PC-3 (cell line): ENCODE results near the gene OXT. TPM values are rescaled to one million over a fixed set of nuclear protein-coding genes. Genes with fewer than 3 reads are reported as not detected.

Experiments used
- ATAC-seq: fragments of 200-7000 bp; cut with Tn5 transposase; 2 replicates; pipeline ENCODE4 v1.9.1; 2020; ENCODE audit warnings: mild to moderate bottlenecking, moderate library complexity
- BruUV-seq: library from RNA; stranded (reverse); fragments of 400-500 nt; replicated peaks from 2 replicates; lab custom pipeline; 2021; lab: Mats Ljungman, UMichigan
- CTCF ChIA-PET: fragments of 300-600 bp; sonication (Branson Sonifier 250); formaldehyde crosslinking; loops from one replicate; lab custom pipeline; 2022; ENCODE audit warnings: antibody characterized with exemption; lab: Charles Lee
- POLR2A ChIA-PET: fragments of 300-600 bp; sonication (Branson Sonifier 250); formaldehyde crosslinking; loops from one replicate; lab custom pipeline; 2022; ENCODE audit warnings: antibody characterized with exemption; ENCODE audit not compliant: unreplicated experiment; lab: Charles Lee
- DNase-seq: peaks from one replicate; pipeline ENCODE4 v3.0.0-alpha.2; 2015
- H2AFZ ChIP-seq: fragments of 300-600 bp; sonication (generic); 2 replicates; pipeline ENCODE4 v1.6.0; 2016; ENCODE audit warnings: antibody characterized with exemption, low read length
- H3F3A ChIP-seq: fragments of 300-600 bp; sonication (generic); one replicate; pipeline ENCODE4 v1.6.0; 2017; ENCODE audit warnings: antibody characterized with exemption, low read length, control low read depth, mild to moderate bottlenecking; ENCODE audit not compliant: unreplicated experiment
- H3K27ac ChIP-seq: fragments of 300-600 bp; sonication (generic); 2 replicates; pipeline ENCODE4 v1.5.1; 2016; ENCODE audit warnings: mild to moderate bottlenecking, low read length
- H3K27me3 ChIP-seq: fragments of 300-600 bp; sonication (generic); 2 replicates; pipeline ENCODE4 v1.6.1; 2016; ENCODE audit warnings: low read length, mixed read lengths
- H3K36me3 ChIP-seq: fragments of 300-600 bp; sonication (generic); 2 replicates; pipeline ENCODE4 v1.6.1; 2016; ENCODE audit warnings: low read depth, mixed run types, low read length, mixed read lengths
- H3K4me1 ChIP-seq: fragments of 300-600 bp; sonication (generic); 2 replicates; pipeline ENCODE4 v1.5.1; 2016; ENCODE audit warnings: low read length; ENCODE audit not compliant: insufficient read depth
- H3K4me2 ChIP-seq: fragments of 300-600 bp; sonication (generic); 2 replicates; pipeline ENCODE4 v1.6.0; 2016; ENCODE audit warnings: low read length
- H3K4me3 ChIP-seq: fragments of 300-600 bp; sonication (generic); 2 replicates; pipeline ENCODE4 v1.5.1; 2016; ENCODE audit warnings: mild to moderate bottlenecking, low read length, mixed read lengths
- H3K79me2 ChIP-seq: fragments of 300-600 bp; sonication (generic); 2 replicates; pipeline ENCODE4 v1.6.1; 2017; ENCODE audit warnings: low read length, mixed read lengths
- H3K9ac ChIP-seq: fragments of 300-600 bp; sonication (generic); 2 replicates; pipeline ENCODE4 v1.6.0; 2016; ENCODE audit warnings: mild to moderate bottlenecking, low read length
- H3K9me2 ChIP-seq: fragments of 300-600 bp; sonication (generic); replicated peaks from 2 replicates; pipeline ENCODE4 v1.6.1; 2016; ENCODE audit warnings: mixed run types, low read length, mixed read lengths
- H3K9me3 ChIP-seq: fragments of 300-600 bp; sonication (generic); 2 replicates; pipeline ENCODE4 v1.6.1; 2016; ENCODE audit warnings: low read length, mixed read lengths
- H4K20me1 ChIP-seq: fragments of 300-600 bp; sonication (generic); 2 replicates; pipeline ENCODE4 v1.6.1; 2016; ENCODE audit warnings: low read length, mixed read lengths
- CTCF ChIP-seq: fragments of 300-600 bp; sonication (generic); conservative IDR thresholded peaks from 2 replicates; pipeline ENCODE4 v1.5.1; 2017; ENCODE audit warnings: antibody characterized with exemption, low read depth, mild to moderate bottlenecking, low read length
- EZH2 ChIP-seq: fragments of 300-600 bp; sonication (generic); IDR thresholded peaks from one replicate; pipeline ENCODE4 v1.6.1; 2017; ENCODE audit warnings: antibody characterized with exemption, mild to moderate bottlenecking, low read length; ENCODE audit not compliant: unreplicated experiment
- EZH2phosphoT487 ChIP-seq: fragments of 300-600 bp; sonication (generic); IDR thresholded peaks from 2 replicates; pipeline ENCODE4 v1.6.1; 2018; ENCODE audit warnings: mild to moderate bottlenecking, antibody characterized with exemption, low read length, borderline replicate concordance
- intact Hi-C: fragments of 100-400 bp; cut with micrococcal nuclease; formaldehyde crosslinking; loops from 2 replicates; pipeline ENCODE4 v1.9.0; 2023
- total RNA-seq: library from RNA; depleted of rRNA; stranded (reverse); fragments of >200 nt; gene quantifications from 2 replicates; pipeline ENCODE4 v1.2.3, GENCODE V29; 2014

OXT gene
- total RNA-seq, 1 experiment from 2014 or later, result not detected

- ChIA-PET POLR2A (no interaction called here), CTCF (no interaction called here)
- ATAC-seq (no peak), DNase-seq (no peak)
- no peaks in the 10 kb centered on the region for H3K9me2 ChIP-seq
- no peaks in the 10 kb centered on the region for H3K4me1 ChIP-seq
- TF ChIP-seq CTCF (no peak), EZH2phosphoT487 (no peak), EZH2 (no peak)
- no peaks in the 10 kb centered on the region for H3K9me3 ChIP-seq
- no peaks in the 10 kb centered on the region for H3F3A ChIP-seq
- H3K27ac ChIP-seq, result no peak overlapping the region
- intact Hi-C loops, result no loop called here
- H3K36me3 ChIP-seq, result peaks cover 36% of the 10 kb centered on the region
- no peak overlapping the region for H3K4me2 ChIP-seq
- H3K27me3 ChIP-seq, result no peaks in the 10 kb centered on the region
- no peaks in the 10 kb centered on the region for H4K20me1 ChIP-seq
- no peak overlapping the region for H3K9ac ChIP-seq
- H2AFZ ChIP-seq, result no peak overlapping the region
- H3K4me3 ChIP-seq, result no peak overlapping the region
- no peaks in the 10 kb centered on the region for H3K79me2 ChIP-seq
- BruUV-seq, result no TSS peak
These were observed 43.4 kb upstream of the OXT start for GRCh38 chr20:3027987-3028386.

GRCh38 chr20:3031524-3032147 is 39.8 kb upstream of the OXT start:
- H3K9me3 ChIP-seq, result no peaks in the 10 kb centered on the region
- peaks cover 22% of the 10 kb centered on the region for H3K36me3 ChIP-seq
- intact Hi-C loops, result no loop called here
- H3K9ac ChIP-seq, result no peak overlapping the region
- H3K4me1 ChIP-seq, result no peaks in the 10 kb centered on the region
- H4K20me1 ChIP-seq, result no peaks in the 10 kb centered on the region
- H3F3A ChIP-seq, result no peaks in the 10 kb centered on the region
- H3K4me3 ChIP-seq, result no peak overlapping the region
- DNase-seq (no peak), ATAC-seq (no peak)
- TF ChIP-seq EZH2phosphoT487, result no peak
- no peak for TF ChIP-seq EZH2
- TF ChIP-seq CTCF, result no peak
- no peaks in the 10 kb centered on the region for H3K27me3 ChIP-seq
- H3K27ac ChIP-seq, result no peak overlapping the region
- H3K79me2 ChIP-seq, result no peaks in the 10 kb centered on the region
- ChIA-PET CTCF (no interaction called here), POLR2A (no interaction called here)
- H3K4me2 ChIP-seq, result no peak overlapping the region
- H3K9me2 ChIP-seq, result no peaks in the 10 kb centered on the region
- H2AFZ ChIP-seq, result no peak overlapping the region
- BruUV-seq, result no TSS peak

GRCh38 chr20:3032624-3033023 is 38.8 kb upstream of the OXT start:
- Histone ChIP-seq H3F3A (no peaks in the 10 kb centered on the region), H2AFZ (no peak overlapping the region), H3K4me3 (no peak overlapping the region), H3K4me2 (no peak overlapping the region), H3K4me1 (no peaks in the 10 kb centered on the region), H3K79me2 (no peaks in the 10 kb centered on the region), H3K27ac (no peak overlapping the region), H3K9me3 (no peaks in the 10 kb centered on the region), H4K20me1 (no peaks in the 10 kb centered on the region), H3K36me3 (peaks cover 24% of the 10 kb centered on the region; the same call in 1 of the 2 replicates), H3K9ac (no peak overlapping the region), H3K27me3 (no peaks in the 10 kb centered on the region), H3K9me2 (no peaks in the 10 kb centered on the region)
- intact Hi-C loops, result no loop called here
- ATAC-seq, result no peak
- DNase-seq, result no peak
- POLR2A ChIA-PET, result no interaction called here
- no TSS peak for BruUV-seq
- TF ChIP-seq CTCF, result no peak
- no peak for TF ChIP-seq EZH2
- TF ChIP-seq EZH2phosphoT487, result no peak
- CTCF ChIA-PET, result no interaction called here
